Hair follicle dermal papilla cell (primary cell): ENCODE results near the gene EDAR. TPM values are rescaled to one million over a fixed set of nuclear protein-coding genes. Genes with fewer than 3 reads are reported as not detected.

Source experiments
- small RNA-seq: library from RNA; depleted of rRNA; stranded (forward); fragments of <200 nt; gene quantifications from one replicate; pipeline ENCODE3, GENCODE V24; 2012
- total RNA-seq: library from RNA; depleted of rRNA; stranded (reverse); fragments of >200 nt; gene quantifications from 2 replicates; pipeline ENCODE4 v1.2.3, GENCODE V29; 2012

Gene EDAR
- total RNA-seq = not detected in 2 replicates

GRCh38 chr2:108988796-108989713 is at the start of gene EDAR:
Gene EDAR (minus strand): TSS chr2:108989220. CDS start chr2:108931014, 58,206 bp downstream.

Small RNA genes within 50 kb of the gene (small RNA-seq; reads per million reads assigned to genes)
- not detected for gene AC073415.1

Other genes starting within 250 kb of the EDAR start
- 2.6 and 4.1 TPM in 2 replicates for gene CCDC138, start 202.4 kb downstream of the EDAR start, total RNA-seq
- 16.5 and 24.2 TPM in 2 replicates for gene SH3RF3, start 140.0 kb upstream of the EDAR start, total RNA-seq